Heart left ventricle (tissue), 16 donors: Measurements from ENCODE around the gene PHF21A. TPM values are rescaled to one million over a fixed set of nuclear protein-coding genes. Genes with fewer than 3 reads are reported as not detected.
A peak's percentile ranks its signal among the peaks of the same experiment; 100 is the strongest.

Source experiments
- ATAC-seq, 4 donors: fragments of 200-7000 bp; cut with Tn5 transposase; one replicate each; pipeline ENCODE4 v1.9.1; 2020 to 2022; ENCODE audit warnings: moderate library complexity in 4 of 4, mild to moderate bottlenecking in 3 of 4, moderate number of reproducible peaks in 1 of 4
- DNase-seq, 5 donors: peaks; one replicate each; pipeline ENCODE4 v3.0.0-alpha.2; 2020
- H3K27ac ChIP-seq, 12 donors: fragments of 200-600 bp; sonication (generic) in 4 of 12; one replicate each; pipeline versions ENCODE4 v1.5.0 to v1.8.0; 2016 to 2022; ENCODE audit warnings: mild to moderate bottlenecking in 2 of 12
- H3K27me3 ChIP-seq, 9 donors: fragments of 200-600 bp; sonication (generic) in 2 of 9; one replicate each; pipeline versions ENCODE4 v1.5.1 to v1.8.0; 2016 to 2022; ENCODE audit warnings: mild to moderate bottlenecking in 3 of 9
- H3K36me3 ChIP-seq, 9 donors: fragments of 200-600 bp; sonication (generic) in 2 of 9; one replicate each; pipeline versions ENCODE4 v1.5.0 to v1.8.0; 2018 to 2022; ENCODE audit warnings: mild to moderate bottlenecking in 2 of 9
- H3K4me1 ChIP-seq, 12 donors: fragments of 200-600 bp; sonication (generic) in 4 of 12; one replicate each; pipeline versions ENCODE4 v1.5.0 to v1.8.0; 2016 to 2022; ENCODE audit warnings: mild to moderate bottlenecking in 3 of 12
- H3K4me3 ChIP-seq, 12 donors: fragments of 200-600 bp; sonication (generic) in 4 of 12; one replicate each; pipeline versions ENCODE4 v1.5.0 to v1.8.0; 2017 to 2022; ENCODE audit warnings: mild to moderate bottlenecking in 9 of 12, moderate library complexity in 4 of 12
- H3K9me3 ChIP-seq, 12 donors: fragments of 200-600 bp; sonication (generic) in 4 of 12; one replicate each; pipeline versions ENCODE4 v1.5.0 to v1.8.0; 2016 to 2022; ENCODE audit warnings: mild to moderate bottlenecking in 1 of 12
- POLR2A ChIP-seq, 2 donors: fragments of 450-650 bp; IDR thresholded peaks; one replicate each; pipeline ENCODE4 v1.6.1; 2017; ENCODE audit warnings: antibody characterized with exemption in 2 of 2, mild to moderate bottlenecking in 2 of 2, moderate library complexity in 2 of 2
- WGBS, 4 donors: extraction: QIAGEN DNeasy Blood & Tissue Kit in 2 of 4; methylation state at CpG; one replicate each; pipeline versions ENCODE4 v1.1.5 to v1.1.7; 2013 to 2018; 5-methylcytosine and 5-hydroxymethylcytosine counted together
- intact Hi-C, 10 donors: fragments of 100-400 bp; cut with DNase I; formaldehyde crosslinking; loops; one replicate each; pipeline versions ENCODE4 v1.11.1 to v1.14.2; 2022
- polyA plus RNA-seq, 2 donors: library from polyadenylated mRNA; stranded (reverse); fragments of 200-250 nt; gene quantifications; one replicate each; pipeline ENCODE4 v1.2.3, GENCODE V29; 2013
- total RNA-seq, 9 donors: library from RNA; depleted of rRNA in 2 of 9; stranded (reverse); fragments of >200 nt in 2 of 9; fragmentation: NEBNext Ultra II Directional in 3 of 9; extraction: Animal tissue kit (Norgen Biotek cat#: 25700) in 3 of 9; gene quantifications; one replicate each; pipeline versions ENCODE4 v1.1.0 to v1.2.4, GENCODE V29; 2016 to 2023
- TF ChIP-seq, protein P1 (sequence below), 12 donors: fragments of 200-600 bp; sonication (generic) in 4 of 12; IDR thresholded peaks; one replicate each; pipeline versions ENCODE4 v1.5.0 to v1.8.0; 2018 to 2022; ENCODE audit warnings: antibody characterized with exemption in 12 of 12, mild to moderate bottlenecking in 5 of 12
- donor health status: ischemic (EF 13 %, LVEDD 7.1; RV severe dilation, severe dysfunction).
- donor health status: healthy with polysubstance abuse.
- donor health status: DM: no; HTN: yes; CAD: no.
- donor health status: DM: no; HTN: no; CAD: no.
- donor health status: ischemic (EF 25% LVEDD 6.9; RV normal size, moderate dysfunction).
- donor health status: ischemic (EF 25% LVEDD 5.7; RV mildly dilated, moderate dysfunction).
- donor health status: healthy.
- donor health status: DM: yes; HTN: yes; CAD: no.
- donor health status: ischemic (EF 35%, LVEDD 5.7; RV mildly dilated, moderate dysfunction).
- donor health status: nonischemic (EF 11% LVEDD 7.7; RV severe dilation, severe dysfunction).
- donor health status: DM: yes; HTN: yes; CAD: no.
- donor health status: PGD.
- donor health status: ischemic (EF 29% LVEDD 5.4; RV normal size, mild dysfunction).
- donor health status: nonischemic (EF 23%, LVEDD 6.1; RV moderate dilation, normal function).

PHF21A gene
- total and polyA plus RNA-seq, 11 donors, result 16.5 to 45.9 (median 36.1) TPM

DNA sequence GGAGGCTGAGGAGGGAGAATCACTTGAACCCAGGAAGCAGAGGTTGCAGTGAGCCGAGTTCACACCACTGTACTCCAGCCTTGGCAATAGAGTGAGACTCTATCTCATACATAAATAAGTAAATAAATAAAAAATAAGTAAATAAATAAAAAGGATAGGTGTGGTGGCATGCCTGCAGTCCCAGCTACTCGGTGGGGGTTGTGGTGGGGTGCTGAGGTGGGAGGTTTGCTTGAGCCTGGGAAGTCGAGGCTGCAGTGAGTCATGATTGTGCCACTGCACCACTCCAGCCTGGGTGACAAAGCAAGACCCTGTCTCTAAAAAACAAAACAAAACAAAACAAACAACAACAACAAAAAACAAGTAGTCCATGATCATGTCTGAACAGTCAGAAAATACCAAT, 195.7 kb downstream of the PHF21A start:
- TF ChIP-seq, protein P1, sequence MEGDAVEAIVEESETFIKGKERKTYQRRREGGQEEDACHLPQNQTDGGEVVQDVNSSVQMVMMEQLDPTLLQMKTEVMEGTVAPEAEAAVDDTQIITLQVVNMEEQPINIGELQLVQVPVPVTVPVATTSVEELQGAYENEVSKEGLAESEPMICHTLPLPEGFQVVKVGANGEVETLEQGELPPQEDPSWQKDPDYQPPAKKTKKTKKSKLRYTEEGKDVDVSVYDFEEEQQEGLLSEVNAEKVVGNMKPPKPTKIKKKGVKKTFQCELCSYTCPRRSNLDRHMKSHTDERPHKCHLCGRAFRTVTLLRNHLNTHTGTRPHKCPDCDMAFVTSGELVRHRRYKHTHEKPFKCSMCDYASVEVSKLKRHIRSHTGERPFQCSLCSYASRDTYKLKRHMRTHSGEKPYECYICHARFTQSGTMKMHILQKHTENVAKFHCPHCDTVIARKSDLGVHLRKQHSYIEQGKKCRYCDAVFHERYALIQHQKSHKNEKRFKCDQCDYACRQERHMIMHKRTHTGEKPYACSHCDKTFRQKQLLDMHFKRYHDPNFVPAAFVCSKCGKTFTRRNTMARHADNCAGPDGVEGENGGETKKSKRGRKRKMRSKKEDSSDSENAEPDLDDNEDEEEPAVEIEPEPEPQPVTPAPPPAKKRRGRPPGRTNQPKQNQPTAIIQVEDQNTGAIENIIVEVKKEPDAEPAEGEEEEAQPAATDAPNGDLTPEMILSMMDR (IDR thresholded peaks at IDR 0.05), result no peak
- no peak for TF ChIP-seq POLR2A (IDR thresholded peaks at IDR 0.05)
- Histone ChIP-seq H3K9me3 (no peaks in the 10 kb centered on the region), H3K4me1 (peaks cover 3 to 30% (median 17%) of the 10 kb centered on the region in 12 donors), H3K36me3 (no peaks in the 10 kb centered on the region), H3K27ac (no peak overlapping the region), H3K27me3 (peaks cover 14 to 32% (median 17%) of the 10 kb centered on the region in 9 donors), H3K4me3 (no peak overlapping the region)
- 81 to 91% (median 87%) methylated on average over 3 of the region's 3 CpGs for WGBS, 4 donors
- intact Hi-C loops, result no loop called here
- no peak for ATAC-seq
- no peak for DNase-seq

DNA sequence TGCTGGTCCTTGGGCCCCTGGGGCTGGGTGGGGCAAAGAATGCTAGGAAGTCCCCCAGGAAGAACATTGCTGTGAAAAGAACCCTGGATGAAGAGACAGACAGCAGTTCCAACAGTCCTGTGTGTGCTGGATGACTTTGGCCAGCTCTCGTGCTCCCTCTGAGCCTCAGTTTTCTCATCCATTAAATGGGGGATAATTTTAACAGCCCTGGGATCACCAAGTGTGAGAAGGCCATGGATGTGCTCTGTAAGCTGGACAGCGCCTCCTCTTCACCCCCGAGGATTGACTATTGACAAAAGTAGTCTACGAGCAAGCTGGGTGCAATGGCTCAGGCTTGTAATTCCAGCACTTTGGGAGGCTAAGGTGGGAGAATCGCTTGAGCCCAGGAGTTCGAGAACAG, 196.3 kb downstream of the PHF21A start:
- DNase-seq, result no peak

GRCh38 chr11:45924036-45924915, 197.0 kb downstream of the PHF21A start:
- 73 to 85% (median 77%) methylated on average over 22 of the region's 22 CpGs for WGBS, 4 donors
- Histone ChIP-seq H3K9me3 (no peaks in the 10 kb centered on the region), H3K36me3 (no peaks in the 10 kb centered on the region), H3K4me1 (peaks cover 3 to 34% (median 14%) of the 10 kb centered on the region in 12 donors), H3K27ac (no peak overlapping the region), H3K4me3 (no peak overlapping the region), H3K27me3 (peaks cover 14 to 32% (median 17%) of the 10 kb centered on the region in 9 donors)
- TF ChIP-seq, protein P1 (IDR thresholded peaks at IDR 0.05), result no peak
- TF ChIP-seq POLR2A (IDR thresholded peaks at IDR 0.05), result no peak
- ATAC-seq (no peak), DNase-seq (peak in 2 of 5 donors; percentile 5 to 48)
- intact Hi-C loops, result no loop called here

More for the DNA sequence above, 196.3 kb downstream of the PHF21A start:
- Histone ChIP-seq H3K4me3 (no peak overlapping the region), H3K36me3 (no peaks in the 10 kb centered on the region), H3K27ac (no peak overlapping the region), H3K27me3 (peaks cover 14 to 32% (median 17%) of the 10 kb centered on the region in 9 donors), H3K4me1 (peaks cover 3 to 30% (median 12%) of the 10 kb centered on the region in 12 donors), H3K9me3 (no peaks in the 10 kb centered on the region)
- no peak for ATAC-seq
- WGBS, 4 donors, result 88 to 90% (median 89%) methylated on average over 6 of the region's 6 CpGs
- intact Hi-C loops, result no loop called here
- TF ChIP-seq POLR2A (IDR thresholded peaks at IDR 0.05), result no peak
- TF ChIP-seq, protein P1 (IDR thresholded peaks at IDR 0.05), result no peak

DNA sequence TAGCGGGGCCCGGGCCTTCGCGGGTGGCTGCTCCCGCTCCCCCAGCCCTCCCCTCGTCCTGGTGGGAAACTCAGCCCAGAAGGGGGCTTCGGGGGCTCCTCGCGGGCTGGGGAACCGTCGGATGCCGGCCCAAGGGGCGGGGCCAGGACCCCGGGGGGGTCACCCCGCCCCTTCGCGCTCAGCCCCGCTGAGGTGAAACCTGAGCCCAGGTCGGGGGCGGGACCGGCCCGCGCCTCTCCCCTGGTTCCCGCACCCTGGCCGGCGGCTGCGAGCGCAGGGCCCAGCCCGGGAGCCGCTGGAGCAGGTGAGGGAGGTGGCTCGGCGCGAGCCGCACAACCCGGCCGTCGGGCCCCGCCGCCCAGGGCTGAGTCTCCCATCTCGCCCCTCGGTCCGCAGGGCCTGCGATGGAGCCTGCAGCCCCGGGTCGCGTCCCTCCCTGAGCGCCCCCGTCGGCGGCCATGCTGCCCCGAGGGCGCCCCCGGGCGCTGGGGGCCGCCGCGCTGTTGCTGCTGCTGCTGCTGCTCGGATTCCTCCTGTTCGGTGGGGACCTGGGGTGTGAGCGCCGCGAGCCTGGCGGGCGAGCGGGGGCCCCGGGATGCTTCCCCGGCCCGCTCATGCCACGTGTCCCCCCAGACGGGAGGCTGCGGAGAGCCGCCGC, 198.7 kb downstream of the PHF21A start, which contains the start of gene LARGE2:
Gene LARGE2, plus strand, starts transcription at position 232 of the 658 bp plus-strand sequence. Its CDS starts 227 bp downstream, at position 459.
- ATAC-seq, result no peak
- Histone ChIP-seq H3K36me3 (no peaks in the 10 kb centered on the region), H3K27me3 (peaks cover 14 to 32% (median 17%) of the 10 kb centered on the region in 9 donors), H3K4me3 (peak within 1 kb of the TSS in 11 of 12 donors; percentile 19 to 45 (median 29)), H3K27ac (no peak within 1 kb of the TSS), H3K9me3 (no peaks in the 10 kb centered on the region), H3K4me1 (peaks cover 3 to 43% (median 20%) of the 10 kb centered on the region in 12 donors)
- intact Hi-C loops, result no loop called here
- no peak for TF ChIP-seq POLR2A (IDR thresholded peaks at IDR 0.05)
- TF ChIP-seq, protein P1 (IDR thresholded peaks at IDR 0.05), result no peak
- 1 to 4% (median 2%) methylated on average over 51 to 73 of the region's 73 CpGs; no CpG with 5 or more reads in 1 of the 4 donors for WGBS, 4 donors
- DNase-seq, result no peak
